Activated CD8-positive, alpha-beta memory T cell treated with anti-CD3 and anti-CD28 coated beads for 4 hours (primary cell): Measurements from ENCODE around the gene DKC1.
"Not testable (repeated sequence)": the region's sequence is repeated elsewhere in the genome, so short reads cannot be mapped to it uniquely, and the experiment has no call there.

ENCODE experiments used
- DNase-seq, 2 donors: peaks; one replicate each; pipeline ENCODE4 v3.0.0-alpha.2; 2020; ENCODE audit warnings: low read depth in 2 of 2

DKC1 gene

DNA sequence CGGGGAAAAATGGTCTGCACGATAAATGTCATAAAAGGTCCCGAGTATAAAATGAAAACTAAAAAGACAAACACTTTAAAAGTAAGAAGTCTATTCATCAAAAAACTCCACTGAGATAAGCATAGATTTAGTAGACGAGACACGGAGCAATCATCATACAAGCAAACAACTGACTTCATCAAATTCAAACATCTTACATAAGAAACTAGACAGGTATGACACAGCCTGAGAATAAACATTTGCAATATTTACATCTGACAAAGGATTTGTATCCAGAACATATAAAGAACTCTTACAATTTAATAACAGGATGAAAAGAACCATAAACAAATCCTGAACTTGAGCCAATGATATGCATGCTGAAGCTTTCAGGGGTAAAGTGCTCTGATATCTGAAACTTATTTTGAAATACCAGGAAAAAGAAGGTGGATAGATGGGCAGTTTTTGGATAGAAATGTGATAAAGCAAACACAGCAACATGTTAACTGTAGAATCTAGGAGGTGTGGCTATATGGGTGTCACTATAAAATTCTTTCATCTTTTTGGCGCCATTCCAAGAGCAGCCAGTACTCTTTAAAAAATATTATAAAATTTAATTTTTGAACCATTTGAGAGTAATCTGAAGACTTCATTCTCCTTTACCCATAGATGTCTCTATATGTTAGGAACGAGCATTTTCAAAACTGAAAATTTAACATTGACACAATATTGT is 30.6 kb downstream of the DKC1 start:
- DNase-seq, result no peak

- DNase-seq, result no peak
Observed at GRCh38 chrX:154795016-154795415, 32.4 kb downstream of the DKC1 start.

DNA sequence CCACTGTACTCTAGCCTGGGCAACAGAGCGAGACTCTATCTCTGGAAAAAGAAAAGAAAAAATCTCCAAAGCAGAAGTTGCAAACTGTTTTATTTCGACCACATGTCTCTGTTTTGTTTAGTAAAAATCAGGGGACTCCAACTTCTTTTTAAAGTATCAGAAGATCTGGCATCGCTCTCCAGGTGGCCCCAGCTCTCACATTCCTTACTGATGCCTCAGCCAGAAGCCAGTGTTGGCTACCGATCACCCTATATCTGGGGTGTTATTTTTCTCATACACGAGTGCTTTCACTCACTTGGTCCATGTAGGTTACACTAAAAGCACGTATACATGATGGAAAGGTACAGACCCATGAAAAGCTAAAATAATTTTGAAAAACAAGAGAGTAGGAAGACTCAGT is 34.3 kb downstream of the DKC1 start:
- no peak for DNase-seq

GRCh38 chrX:154799556-154800348 is 37.1 kb downstream of the DKC1 start:
- no peak for DNase-seq

DNA sequence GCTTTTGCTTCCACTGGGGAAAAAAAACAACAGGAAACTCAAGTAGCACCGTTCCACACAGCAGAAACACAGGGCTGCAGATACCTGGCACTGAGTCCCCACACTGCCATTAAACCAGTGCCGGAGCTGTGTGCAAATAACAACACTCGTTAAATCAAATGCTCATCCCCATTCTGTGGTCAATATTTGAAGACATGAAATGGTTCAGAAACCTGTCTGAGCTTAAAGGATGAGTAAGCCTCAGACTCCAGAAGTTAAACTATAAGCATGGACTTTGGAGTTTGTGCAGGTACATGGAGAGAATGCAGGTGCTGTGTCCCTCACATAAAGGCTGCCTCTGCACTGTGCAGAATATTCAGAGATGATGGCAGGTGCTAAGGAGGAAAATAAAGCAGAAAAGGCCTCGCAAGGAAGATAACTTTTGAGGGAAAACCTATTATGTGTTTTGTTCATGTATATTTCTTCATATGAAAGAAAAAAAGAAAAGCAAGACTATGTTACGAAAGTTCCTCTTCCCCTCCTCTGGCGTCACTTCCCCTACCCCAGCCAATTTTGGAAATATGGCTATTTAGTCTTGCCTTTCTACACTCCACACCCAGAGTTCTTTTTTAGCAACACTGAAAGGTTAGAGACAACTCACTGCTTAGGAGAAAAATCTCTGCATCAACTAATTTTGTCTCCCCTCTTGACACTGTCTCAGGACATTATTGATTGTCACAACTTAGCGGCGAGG is 38.0 kb downstream of the DKC1 start:
- DNase-seq, result no peak

- no peak for DNase-seq
Observed at GRCh38 chrX:154802947-154803346, 40.3 kb downstream of the DKC1 start.

DNA sequence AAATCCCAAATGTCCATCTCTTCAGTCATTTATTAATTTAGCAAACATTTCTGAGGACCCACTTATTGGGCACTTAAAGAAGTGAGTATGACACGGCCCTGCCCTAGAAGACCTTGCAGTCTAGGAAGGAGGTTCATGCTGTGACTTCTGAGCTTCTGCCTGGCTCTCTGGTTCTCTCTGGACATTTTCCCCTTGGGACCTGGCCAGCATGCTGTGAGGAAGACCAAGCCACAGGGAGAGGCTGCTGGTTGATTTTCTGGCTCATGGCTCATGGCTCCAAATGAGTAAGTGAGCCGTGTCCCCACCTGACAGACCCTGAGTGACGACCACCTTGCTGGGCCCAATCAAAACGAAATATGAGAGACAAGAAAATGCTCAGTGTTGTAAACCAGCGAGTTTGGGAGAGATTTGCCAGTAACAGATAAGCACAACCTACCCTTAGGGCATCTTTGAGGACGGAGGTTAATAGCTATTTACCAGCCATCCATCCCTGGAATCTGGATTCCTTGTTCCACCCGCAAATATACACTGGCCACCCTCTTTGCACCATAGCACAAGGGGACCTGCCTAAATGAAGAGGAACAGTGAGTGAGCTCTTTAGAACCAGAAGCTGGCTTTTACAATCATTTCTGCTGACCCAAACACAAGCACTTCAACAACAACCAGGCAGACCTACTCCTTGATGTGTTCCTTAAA is 41.7 kb downstream of the DKC1 start:
- no peak for DNase-seq

GRCh38 chrX:154804957-154805695 is 42.5 kb downstream of the DKC1 start, which contains the start of gene MPP1:
TSS of gene MPP1 (minus strand) at chrX:154805485. CDS start at chrX:154805373, 112 bp downstream.
- peak; percentile 42 to 44 for DNase-seq

- no peak for DNase-seq
Observed at GRCh38 chrX:154805696-154806091, 43.0 kb downstream of the DKC1 start.

DNA sequence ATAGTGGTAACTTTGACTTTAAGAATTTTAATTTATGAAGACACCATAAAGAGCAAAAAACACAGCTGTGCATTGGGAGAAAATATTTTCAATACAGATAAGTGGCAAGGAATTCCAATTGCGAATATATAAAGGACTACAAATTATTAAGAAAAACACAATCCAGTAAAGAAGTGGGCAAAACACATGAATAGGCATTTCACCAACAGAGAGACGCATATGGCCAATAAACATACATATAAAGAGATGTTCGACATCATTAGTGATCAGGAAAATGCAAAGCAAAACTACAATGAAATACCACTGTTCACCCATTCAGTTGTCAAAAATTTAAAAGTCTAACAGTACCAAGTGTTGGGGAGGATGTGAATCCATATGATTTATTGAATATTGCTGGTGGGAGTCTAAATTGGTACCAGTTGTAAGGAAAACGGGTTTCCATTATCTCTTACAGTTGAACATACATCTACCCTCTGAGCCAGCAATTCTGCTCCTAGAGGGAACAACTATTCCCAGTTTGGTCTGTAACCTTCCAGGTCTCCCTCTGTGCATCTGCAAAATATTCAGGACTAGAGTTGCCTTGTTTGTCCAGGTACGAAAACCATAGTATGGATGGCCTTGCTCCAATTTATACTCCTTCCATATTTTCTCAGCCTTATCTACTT is 44.3 kb downstream of the DKC1 start:
- DNase-seq, result no peak

GRCh38 chrX:154809939-154810665 is 47.4 kb downstream of the DKC1 start:
- DNase-seq, result no peak

DNA sequence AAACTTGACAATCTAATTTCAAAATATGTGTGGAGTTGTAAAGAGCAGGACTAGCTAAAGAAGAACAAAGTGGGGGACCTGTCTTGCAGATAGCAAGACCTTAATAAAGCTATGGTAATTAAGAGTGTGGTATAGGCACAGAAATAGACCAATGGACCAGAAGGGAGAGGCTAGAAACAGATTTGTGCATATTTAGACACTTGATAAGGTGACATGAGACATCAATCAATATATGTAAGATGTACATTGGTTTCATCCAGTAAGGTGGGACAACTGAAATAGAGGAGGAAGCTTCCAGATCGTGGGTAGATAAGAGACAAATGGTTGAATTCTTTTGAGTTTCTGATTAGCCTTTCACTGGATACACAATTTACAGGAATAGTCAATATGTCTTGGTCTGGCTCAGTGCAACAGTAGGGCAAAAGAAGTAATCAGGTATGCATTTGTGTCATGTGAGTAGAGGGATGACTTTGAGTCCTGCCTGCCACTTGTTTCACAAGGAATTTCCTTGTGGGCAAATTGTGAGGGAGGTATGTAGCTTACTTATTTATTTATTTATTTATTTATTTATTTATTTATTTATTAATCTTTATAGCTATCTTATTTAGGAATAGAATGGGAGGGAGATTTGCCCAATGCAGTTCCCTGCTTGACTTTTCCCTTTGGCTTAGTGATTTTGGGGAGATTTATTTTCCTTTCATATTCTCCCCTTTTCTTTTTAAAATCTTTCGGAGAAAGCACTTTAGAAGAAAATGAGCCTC is 49.9 kb downstream of the DKC1 start:
- DNase-seq, result no peak

DNA sequence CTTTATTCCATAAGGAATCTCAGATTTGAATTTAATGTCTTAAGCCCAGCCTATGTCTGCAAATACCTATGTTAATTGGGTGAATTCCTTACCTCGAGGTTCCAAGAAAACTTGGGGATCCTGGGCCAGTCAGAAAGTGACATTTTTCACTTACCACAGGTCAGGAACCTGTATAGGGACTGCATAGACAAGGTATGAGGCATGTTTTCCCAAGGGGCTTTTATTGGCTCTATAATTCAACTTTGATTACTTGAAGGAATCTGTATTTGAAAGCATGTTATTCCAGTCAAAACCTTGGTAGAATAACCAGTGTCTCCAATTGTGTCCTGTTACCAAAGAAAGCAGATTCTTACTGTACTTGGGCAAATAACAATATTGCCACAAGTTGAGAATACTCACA is 51.1 kb downstream of the DKC1 start:
- DNase-seq, result no peak

- DNase-seq, result no peak
Observed at GRCh38 chrX:154815274-154815818, 52.7 kb downstream of the DKC1 start.

GRCh38 chrX:154816326-154816898 is 53.7 kb downstream of the DKC1 start:
- DNase-seq, result not testable (repeated sequence)

GRCh38 chrX:154817048-154817618 is 54.5 kb downstream of the DKC1 start:
- not testable (repeated sequence) for DNase-seq

GRCh38 chrX:154818916-154819770 is 56.5 kb downstream of the DKC1 start:
- no peak for DNase-seq
